GM19372 (cell line): ENCODE measurements around the gene EXOSC7.
"Not testable (repeated sequence)": the region's sequence is repeated elsewhere in the genome, so short reads cannot be mapped to it uniquely, and the experiment has no call there.

ENCODE experiments used
- ATAC-seq: cut with Tn5 transposase; IDR thresholded peaks from one replicate; pipeline ENCODE4 v1.9.1; 2021; ENCODE audit warnings: mild to moderate bottlenecking, low read depth, moderate library complexity; ENCODE audit not compliant: unreplicated experiment

EXOSC7 gene

GRCh38 chr3:45051685-45052084 lies 75.6 kb downstream of the EXOSC7 start:
- no peak for ATAC-seq

DNA sequence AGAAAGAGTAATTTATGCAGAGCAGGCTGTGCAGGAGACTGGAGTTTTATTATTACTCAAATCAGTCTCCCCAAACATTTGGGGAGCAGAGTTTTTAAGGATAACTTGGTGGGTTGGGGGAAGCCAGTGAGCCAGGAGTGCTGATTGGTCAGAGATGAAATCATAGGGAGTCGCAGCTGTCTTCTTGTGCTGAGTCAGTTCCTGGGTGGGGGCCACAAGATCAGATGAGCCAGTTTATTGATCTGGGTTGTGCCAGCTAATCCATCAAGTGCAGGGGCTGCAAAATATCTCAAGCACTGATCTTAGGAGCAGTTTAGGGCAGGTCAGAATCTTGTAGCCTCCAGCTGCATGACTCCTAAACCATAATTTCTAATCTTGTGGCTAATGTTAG lies 77.8 kb downstream of the EXOSC7 start:
- ATAC-seq = not testable (repeated sequence)

GRCh38 chr3:45054196-45054857 lies 78.3 kb downstream of the EXOSC7 start:
- no peak for ATAC-seq

DNA sequence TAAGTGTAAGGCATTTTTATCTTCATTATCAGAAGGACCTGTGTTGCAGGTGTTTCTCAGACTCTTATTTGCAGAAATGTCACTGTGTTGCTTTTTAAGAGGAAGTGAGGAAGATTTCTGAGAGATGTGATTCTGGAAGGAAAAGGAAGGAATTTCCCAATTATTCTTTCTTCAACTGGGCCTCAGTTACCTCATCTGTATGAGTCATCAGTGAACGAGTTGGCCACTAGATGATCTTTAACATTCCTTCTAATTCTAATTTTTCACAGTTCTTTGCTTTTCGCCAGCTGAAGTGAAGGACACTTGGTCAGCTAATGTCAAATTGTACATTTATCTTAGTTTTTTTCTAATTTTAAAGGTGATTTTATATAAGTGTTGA lies 79.0 kb downstream of the EXOSC7 start:
- ATAC-seq = no peak

DNA sequence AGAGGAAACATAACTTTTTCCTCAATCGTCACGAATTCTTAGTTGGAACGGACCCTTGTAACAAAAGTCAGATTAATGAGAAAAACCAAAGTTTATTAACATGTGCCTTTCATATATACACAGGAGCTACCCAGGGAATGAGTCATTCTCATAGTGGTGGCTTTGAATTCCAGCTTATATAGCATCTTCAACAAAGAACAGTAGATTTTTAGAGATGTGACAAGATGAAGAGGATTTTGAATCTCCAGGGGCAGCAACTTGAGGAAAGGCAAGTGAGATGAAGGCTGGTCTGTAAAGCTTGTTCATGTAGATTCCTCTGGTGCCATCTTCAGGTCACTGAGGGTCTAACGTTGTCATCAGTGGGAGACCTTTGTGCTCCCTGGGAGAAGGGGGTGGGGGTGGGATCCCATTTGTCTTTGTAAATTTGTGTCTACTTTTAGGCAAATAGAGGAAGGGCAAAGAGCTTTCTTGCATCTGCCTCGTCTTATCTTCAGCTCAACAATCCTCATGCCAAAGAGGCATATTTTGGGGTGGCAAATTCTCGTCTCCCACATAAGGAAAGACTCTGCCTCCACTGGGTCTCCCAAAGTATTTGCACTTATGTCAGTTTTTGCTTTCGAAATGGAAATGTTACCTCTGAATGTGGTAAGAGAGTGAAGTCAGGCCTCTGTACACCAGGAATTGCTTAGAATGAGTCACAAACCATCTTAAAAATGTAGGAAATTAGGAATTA lies 79.5 kb downstream of the EXOSC7 start:
- ATAC-seq = no peak

- ATAC-seq = no peak
Measured at GRCh38 chr3:45056608-45057301, 80.7 kb downstream of the EXOSC7 start.

DNA sequence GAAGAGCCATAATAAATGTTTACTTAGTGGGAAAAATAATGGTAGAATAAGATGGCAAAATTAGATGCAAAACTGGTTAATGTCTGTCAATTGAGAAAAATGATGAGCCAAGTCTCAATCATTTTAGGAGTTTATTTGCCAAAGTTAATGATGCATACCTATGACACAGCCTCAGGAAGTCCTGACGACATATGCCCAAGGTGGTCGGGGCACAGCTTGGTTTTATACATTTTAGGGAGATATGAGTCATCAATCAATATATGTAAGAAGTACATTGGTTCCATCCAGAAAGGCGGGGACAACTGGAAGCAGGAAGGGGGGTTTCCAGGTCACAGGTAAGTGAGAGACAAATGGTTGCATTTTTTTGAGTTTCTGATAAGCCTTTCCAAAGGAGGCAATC lies 81.5 kb downstream of the EXOSC7 start:
- ATAC-seq = no peak

DNA sequence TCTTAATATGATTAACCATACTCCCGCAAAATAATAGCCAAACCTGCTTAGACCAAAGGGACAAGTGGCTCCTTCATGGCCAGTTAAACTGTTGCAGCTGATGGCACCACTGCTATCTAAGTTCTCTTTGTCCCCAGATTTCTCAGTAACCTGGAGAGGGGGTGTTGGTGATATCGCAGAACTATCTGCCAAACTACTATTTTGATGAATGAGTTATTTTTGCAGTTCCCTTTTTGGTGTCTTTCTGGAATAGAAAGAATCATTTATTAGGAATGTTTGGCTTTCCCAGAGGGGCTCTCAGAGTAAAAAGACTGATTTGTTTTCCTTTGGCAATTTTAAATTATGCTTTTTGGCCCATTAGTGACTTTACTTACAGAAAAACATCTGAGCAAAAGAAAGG lies 83.1 kb downstream of the EXOSC7 start:
- ATAC-seq = no peak

DNA sequence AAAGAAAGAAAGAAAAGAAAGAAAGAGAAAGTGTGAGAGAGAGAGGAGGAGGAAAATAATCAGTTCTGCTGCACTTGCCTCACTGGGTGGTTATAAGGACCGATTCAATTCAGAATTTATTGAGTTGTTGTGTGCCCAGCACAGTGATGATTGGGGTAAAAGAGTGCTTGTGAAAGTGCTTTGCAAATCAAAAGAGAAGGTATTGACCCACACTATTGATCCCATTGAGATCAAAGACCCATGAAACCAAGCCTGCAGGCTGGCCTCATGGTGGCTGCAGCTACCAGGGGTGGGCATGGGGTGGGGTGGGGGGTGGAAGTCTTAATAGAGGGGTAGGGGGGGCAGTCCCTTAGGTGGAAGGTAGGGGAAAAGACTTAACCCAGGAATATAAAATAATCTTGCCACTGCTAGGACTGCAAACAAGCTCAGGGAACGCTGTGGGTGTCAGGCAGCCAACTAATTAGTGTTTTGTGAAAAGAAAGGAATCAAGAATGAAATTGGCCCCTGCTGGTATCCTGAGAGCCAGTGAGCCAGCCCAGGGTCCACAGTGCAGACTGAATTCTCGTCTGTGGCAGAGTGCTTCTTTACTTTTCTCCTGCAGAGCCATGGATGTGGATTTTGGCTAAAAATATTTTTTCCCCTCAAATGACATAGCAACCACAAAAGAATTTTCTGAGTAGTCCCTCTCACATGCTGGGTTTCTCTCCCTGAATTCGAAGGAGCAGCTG lies 84.3 kb downstream of the EXOSC7 start:
- no peak for ATAC-seq
